HG03064 (cell line): ENCODE measurements around the gene OR2V2.
"Not testable (repeated sequence)": the region's sequence is repeated elsewhere in the genome, so short reads cannot be mapped to it uniquely, and the experiment has no call there.

ENCODE experiments used
- ATAC-seq: cut with Tn5 transposase; IDR thresholded peaks from one replicate; pipeline ENCODE4 v1.9.1; 2021; ENCODE audit warnings: low read depth; ENCODE audit not compliant: unreplicated experiment

The OR2V2 gene

GRCh38 chr5:181142054-181142453 lies 5.3 kb upstream of the OR2V2 start:
- no peak for ATAC-seq

- ATAC-seq = no peak
These were observed 2.3 kb upstream of the OR2V2 start for GRCh38 chr5:181145133-181145532.

DNA sequence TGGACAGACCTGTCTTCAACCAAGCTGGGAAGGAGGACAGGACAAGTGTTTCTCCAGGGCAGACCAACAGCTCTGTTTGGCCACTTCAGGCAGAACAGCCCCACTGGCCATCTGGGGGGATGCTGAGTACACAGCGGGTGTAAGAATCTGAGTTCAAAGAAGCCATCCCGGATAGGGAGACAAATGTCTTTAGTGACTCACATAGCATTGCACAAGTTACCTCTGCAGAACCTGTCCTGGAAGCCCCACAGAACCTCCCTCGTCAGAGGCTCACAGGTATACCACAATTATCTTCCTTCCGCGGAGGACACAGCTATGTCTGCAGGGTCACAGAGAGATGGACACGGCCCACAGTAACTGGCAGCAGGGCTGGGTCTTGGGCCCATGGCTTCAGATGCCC lies 2.0 kb downstream of the OR2V2 start:
- no peak for ATAC-seq

DNA sequence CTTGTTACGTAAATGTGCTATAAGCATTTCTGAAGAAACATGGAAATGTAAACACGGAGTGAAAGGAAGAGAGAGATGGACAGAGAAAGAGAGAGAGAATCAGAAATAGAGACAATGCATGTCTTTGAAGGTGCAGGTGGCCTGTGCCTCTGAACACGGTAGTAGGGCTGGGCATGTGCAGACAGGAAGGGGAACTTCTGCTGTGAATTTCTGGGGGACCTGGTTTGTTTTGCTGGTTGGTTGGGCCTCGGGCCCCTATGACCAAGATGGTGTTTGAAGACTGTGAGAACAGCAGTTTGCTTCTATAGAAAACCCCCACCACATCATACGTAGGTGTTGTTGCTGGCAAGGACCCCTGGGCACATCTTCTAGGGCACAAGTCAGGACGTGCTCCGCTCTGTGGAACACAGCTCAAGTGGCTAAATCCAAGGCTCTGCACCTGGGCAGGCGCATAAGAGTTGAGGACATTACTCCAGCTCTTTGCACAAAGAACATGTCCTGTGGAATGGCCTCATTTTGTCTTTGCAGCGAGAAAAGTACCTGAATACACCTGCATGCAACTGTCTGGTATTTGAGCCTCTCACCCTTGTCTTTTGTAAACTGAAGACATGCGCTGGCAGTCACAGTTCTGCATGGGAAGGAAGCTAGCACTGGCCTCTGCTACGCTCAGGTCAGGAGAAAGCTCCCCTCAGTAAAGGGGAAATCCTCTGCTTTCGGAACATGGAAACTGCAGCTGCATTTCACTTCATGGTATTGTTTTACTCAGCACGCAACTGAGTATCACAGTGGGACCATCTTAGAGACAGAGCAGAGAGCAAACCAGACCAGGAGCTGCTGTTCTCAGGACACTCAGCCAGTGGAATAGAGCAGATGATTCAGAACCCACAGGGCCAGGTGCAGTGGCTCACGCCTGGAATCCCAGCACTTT lies 2.7 kb downstream of the OR2V2 start:
- ATAC-seq = no peak

GRCh38 chr5:181151146-181151545 lies 3.8 kb downstream of the OR2V2 start:
- no peak for ATAC-seq

- ATAC-seq = no peak
These were observed 5.0 kb downstream of the OR2V2 start for GRCh38 chr5:181152406-181152805.

DNA sequence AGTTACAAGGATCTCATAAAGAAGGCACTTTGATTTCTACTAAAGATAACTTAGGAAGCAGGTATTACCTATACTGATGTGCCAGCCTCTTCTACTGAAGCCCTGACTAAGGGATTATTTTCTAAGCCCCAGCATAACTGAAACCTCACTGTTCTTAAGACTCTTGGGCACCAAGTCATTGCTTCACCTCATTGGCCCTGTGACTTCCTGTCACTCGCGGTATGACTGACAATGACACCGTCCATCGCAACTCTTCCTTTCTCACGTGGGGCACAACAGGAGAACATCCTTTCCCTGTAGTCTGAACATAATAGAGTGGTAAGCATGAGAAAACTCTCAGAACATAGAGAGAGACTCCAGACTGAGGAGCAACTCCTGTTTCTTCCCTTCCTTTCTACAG lies 6.4 kb downstream of the OR2V2 start:
- ATAC-seq = no peak

- ATAC-seq = no peak
These were observed 9.4 kb downstream of the OR2V2 start for GRCh38 chr5:181156758-181157157.

DNA sequence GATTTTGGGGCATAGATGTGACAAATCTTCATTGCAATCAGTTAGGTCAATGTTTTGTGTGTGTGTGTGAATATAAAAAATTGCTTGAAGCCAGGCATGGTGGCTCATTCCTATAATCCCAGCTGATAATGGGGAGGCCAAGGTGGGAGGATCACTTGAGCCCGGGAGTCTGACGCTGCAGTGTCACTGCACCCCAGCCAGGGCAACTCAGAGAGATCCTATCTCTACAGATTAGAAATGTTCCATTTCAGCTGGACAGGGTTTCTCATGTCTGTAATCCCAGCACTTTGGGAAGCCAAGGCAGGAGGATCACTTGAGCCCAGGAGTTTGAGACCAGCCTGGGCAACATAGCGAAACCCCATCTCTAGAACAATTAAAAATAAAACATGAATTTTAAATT lies 11.5 kb downstream of the OR2V2 start:
- no peak for ATAC-seq

GRCh38 chr5:181159286-181160151 lies 12.1 kb downstream of the OR2V2 start:
- ATAC-seq = peak; percentile 83

- no peak for ATAC-seq
These were observed 12.9 kb downstream of the OR2V2 start for GRCh38 chr5:181160152-181160754.

GRCh38 chr5:181160755-181161533 lies 13.6 kb downstream of the OR2V2 start:
- not testable (repeated sequence) for ATAC-seq

- no peak for ATAC-seq
These were observed 14.3 kb downstream of the OR2V2 start for GRCh38 chr5:181161534-181162175.

GRCh38 chr5:181163487-181164075 lies 16.2 kb downstream of the OR2V2 start:
- no peak for ATAC-seq

- no peak for ATAC-seq
These were observed 16.9 kb downstream of the OR2V2 start for GRCh38 chr5:181164076-181164952.

- ATAC-seq = no peak
These were observed 19.7 kb downstream of the OR2V2 start for GRCh38 chr5:181166812-181167733.

- ATAC-seq = no peak
These were observed 20.6 kb downstream of the OR2V2 start for GRCh38 chr5:181167814-181168488.
